Activated naive CD8-positive, alpha-beta T cell treated with anti-CD3 and anti-CD28 coated beads, Interleukin-2, amount 10 ng/mL, durations not matched to agents 7 days and 5 days (primary cell): ENCODE data around the gene GLRX. TPM values are rescaled to one million over a fixed set of nuclear protein-coding genes. Genes with fewer than 3 reads are reported as not detected.

ENCODE experiments used
- ATAC-seq: fragments of 150-1000 bp; cut with Tn5 transposase; one replicate; pipeline ENCODE4 v1.10.0; 2021; ENCODE audit warnings: low read depth, moderate library complexity
- POLR2A ChIA-PET: fragments of 350-600 bp; sonication (Branson Sonifier 250); formaldehyde crosslinking; loops from one replicate; lab custom pipeline; 2021; ENCODE audit warnings: antibody characterized with exemption; lab: Charles Lee
- DNase-seq: peaks from one replicate; pipeline ENCODE4 v3.0.0; 2021
- H3K27ac Mint-ChIP-seq: one replicate; pipeline ENCODE4 v1.8.0; 2022; ENCODE audit warnings: mild to moderate bottlenecking, mixed read lengths
- H3K27me3 Mint-ChIP-seq: one replicate; pipeline ENCODE4 v1.8.0; 2022; ENCODE audit warnings: mild to moderate bottlenecking, moderate library complexity, mixed read lengths
- H3K36me3 Mint-ChIP-seq: one replicate; pipeline ENCODE4 v1.8.0; 2021; ENCODE audit warnings: mild to moderate bottlenecking, mixed read lengths
- H3K4me1 Mint-ChIP-seq: one replicate; pipeline ENCODE4 v1.8.0; 2021; ENCODE audit warnings: mixed read lengths
- H3K4me3 Mint-ChIP-seq: one replicate; pipeline ENCODE4 v1.8.0; 2022; ENCODE audit warnings: mild to moderate bottlenecking, moderate library complexity, mixed read lengths
- H3K9me3 Mint-ChIP-seq: one replicate; pipeline ENCODE4 v1.8.0; 2021; ENCODE audit warnings: mixed read lengths
- total RNA-seq, 2 experiments: library from RNA; stranded (reverse); gene quantifications; one replicate each; pipeline ENCODE4 v1.2.3, GENCODE V29; 2021

The GLRX gene
- total RNA-seq, 2 experiments from 2014 or later: 70.6 to 72.9 TPM

GRCh38 chr5:95794070-95794516, 28.4 kb downstream of the GLRX start:
- ATAC-seq: no peak
- peaks cover 5% of the 10 kb centered on the region for H3K36me3 Mint-ChIP-seq
- no peak overlapping the region for H3K4me3 Mint-ChIP-seq
- POLR2A ChIA-PET: no interaction called here
- H3K4me1 Mint-ChIP-seq: peaks cover 6% of the 10 kb centered on the region
- H3K9me3 Mint-ChIP-seq: no peaks in the 10 kb centered on the region
- DNase-seq: no peak
- H3K27ac Mint-ChIP-seq: no peak overlapping the region
- H3K27me3 Mint-ChIP-seq: peaks cover 1% of the 10 kb centered on the region

- no peaks in the 10 kb centered on the region for H3K4me1 Mint-ChIP-seq
- H3K4me3 Mint-ChIP-seq: no peak overlapping the region
- no peaks in the 10 kb centered on the region for H3K36me3 Mint-ChIP-seq
- POLR2A ChIA-PET: no interaction called here
- no peaks in the 10 kb centered on the region for H3K9me3 Mint-ChIP-seq
- DNase-seq (no peak), ATAC-seq (no peak)
- H3K27ac Mint-ChIP-seq: no peak overlapping the region
- H3K27me3 Mint-ChIP-seq: peaks cover 1% of the 10 kb centered on the region
Measured at GRCh38 chr5:95791751-95792150, 30.8 kb downstream of the GLRX start.

DNA sequence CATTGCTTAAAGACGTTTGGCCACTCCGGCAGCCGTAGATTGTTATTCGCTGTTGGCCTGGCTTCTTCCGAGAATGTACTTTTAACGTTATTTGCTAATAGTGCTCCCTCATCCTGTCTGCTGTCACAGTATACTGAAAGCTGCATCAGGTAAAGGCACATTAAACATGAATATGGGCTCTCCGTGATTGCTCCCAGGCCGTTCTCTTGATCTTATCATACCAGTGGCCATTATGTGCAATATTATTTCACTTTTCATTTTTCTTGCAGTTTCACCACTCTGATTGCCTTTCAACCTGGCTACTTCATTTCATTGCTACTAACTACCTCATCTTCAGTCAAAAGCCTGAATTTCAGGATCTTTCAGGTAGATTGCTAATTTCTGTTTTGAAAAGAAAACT, 34.0 kb downstream of the GLRX start:
- H3K9me3 Mint-ChIP-seq: no peaks in the 10 kb centered on the region

DNA sequence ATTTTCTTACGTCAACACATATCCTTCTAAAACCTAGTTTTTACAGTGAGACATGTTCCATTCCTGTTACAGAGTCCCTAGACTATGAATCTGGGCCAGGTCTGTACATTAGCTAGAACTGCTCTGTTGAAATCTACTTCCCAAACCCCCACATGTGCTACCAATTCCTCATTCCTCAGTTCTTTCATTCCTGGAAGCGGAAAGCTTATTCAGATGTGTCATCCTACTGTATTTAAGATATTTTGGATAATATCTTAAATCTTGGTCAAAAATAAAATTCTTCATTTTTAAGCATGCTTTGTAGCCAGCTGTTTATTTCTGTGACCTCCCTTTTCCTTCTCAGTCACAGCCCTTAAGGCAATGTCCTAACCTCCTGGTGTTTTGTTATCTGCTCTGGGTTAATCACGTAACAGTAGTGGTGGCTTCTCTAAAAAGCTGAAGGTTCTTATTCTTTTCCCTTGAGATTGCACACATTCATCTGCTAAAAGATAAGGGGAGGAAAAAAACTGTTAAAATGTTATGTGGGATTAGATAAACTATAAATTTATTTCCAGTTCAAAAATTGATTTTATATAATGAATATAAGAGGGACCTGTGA, 35.6 kb downstream of the GLRX start:
- POLR2A ChIA-PET: no interaction called here
- ATAC-seq (no peak), DNase-seq (no peak)
- Mint-ChIP-seq H3K36me3 (no peaks in the 10 kb centered on the region), H3K9me3 (no peaks in the 10 kb centered on the region), H3K27me3 (peaks cover 1% of the 10 kb centered on the region), H3K27ac (no peak overlapping the region), H3K4me1 (peaks cover 7% of the 10 kb centered on the region), H3K4me3 (no peak overlapping the region)

More for the DNA sequence above, 34.0 kb downstream of the GLRX start:
- H3K4me1 Mint-ChIP-seq: peaks cover 7% of the 10 kb centered on the region
- POLR2A ChIA-PET: interaction anchor here (1.7 kb wide), 1 partner anchor 46 kb away, joined by 3 read pairs; no protein-coding TSS in a partner anchor
- no peak for ATAC-seq
- H3K36me3 Mint-ChIP-seq: no peaks in the 10 kb centered on the region
- no peak for DNase-seq
- no peak overlapping the region for H3K27ac Mint-ChIP-seq
- no peak overlapping the region for H3K4me3 Mint-ChIP-seq
- H3K27me3 Mint-ChIP-seq: peaks cover 1% of the 10 kb centered on the region

GRCh38 chr5:95784514-95785302, 37.8 kb downstream of the GLRX start:
- H3K4me3 Mint-ChIP-seq: no peak overlapping the region
- H3K27me3 Mint-ChIP-seq: no peaks in the 10 kb centered on the region
- DNase-seq (no peak), ATAC-seq (no peak)
- no peaks in the 10 kb centered on the region for H3K9me3 Mint-ChIP-seq
- POLR2A ChIA-PET: no interaction called here
- H3K27ac Mint-ChIP-seq: no peak overlapping the region
- peaks cover 16% of the 10 kb centered on the region for H3K4me1 Mint-ChIP-seq
- H3K36me3 Mint-ChIP-seq: no peaks in the 10 kb centered on the region

- no peak for ATAC-seq
- no peaks in the 10 kb centered on the region for H3K9me3 Mint-ChIP-seq
- H3K36me3 Mint-ChIP-seq: no peaks in the 10 kb centered on the region
- no peak overlapping the region for H3K27ac Mint-ChIP-seq
- H3K27me3 Mint-ChIP-seq: no peaks in the 10 kb centered on the region
- POLR2A ChIA-PET: no interaction called here
- no peak overlapping the region for H3K4me3 Mint-ChIP-seq
- no peak for DNase-seq
- H3K4me1 Mint-ChIP-seq: peaks cover 27% of the 10 kb centered on the region
Measured at GRCh38 chr5:95783661-95784060, 38.9 kb downstream of the GLRX start.

DNA sequence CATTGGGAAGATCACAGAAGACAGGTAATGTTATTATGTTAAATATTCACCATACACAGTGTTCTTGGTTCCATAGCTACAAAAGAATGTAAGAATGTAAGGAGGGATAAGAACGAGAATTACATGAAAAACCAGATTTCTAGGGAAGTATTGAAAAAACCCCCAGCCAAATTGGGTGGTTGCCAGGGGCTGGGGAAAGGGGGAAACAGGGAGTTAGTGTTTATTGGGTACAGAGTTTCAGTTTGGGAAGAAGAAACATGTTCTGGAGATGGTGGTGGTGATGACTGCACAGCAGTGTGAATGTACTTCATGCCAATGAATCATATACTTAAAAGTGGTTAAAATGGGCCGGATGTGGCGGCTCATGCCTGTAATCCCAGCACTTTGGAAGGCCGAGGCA, 40.3 kb downstream of the GLRX start:
- no peaks in the 10 kb centered on the region for H3K27me3 Mint-ChIP-seq
- no peak overlapping the region for H3K4me3 Mint-ChIP-seq
- no peaks in the 10 kb centered on the region for H3K36me3 Mint-ChIP-seq
- ATAC-seq (no peak), DNase-seq (no peak)
- H3K9me3 Mint-ChIP-seq: no peaks in the 10 kb centered on the region
- peaks cover 28% of the 10 kb centered on the region for H3K4me1 Mint-ChIP-seq
- POLR2A ChIA-PET: interaction anchor here (1.8 to 2.1 kb wide), 2 partner anchors 27 to 39 kb away, joined by 7 to 10 read pairs; partner anchors contain the start of gene GLRX
- no peak overlapping the region for H3K27ac Mint-ChIP-seq

DNA sequence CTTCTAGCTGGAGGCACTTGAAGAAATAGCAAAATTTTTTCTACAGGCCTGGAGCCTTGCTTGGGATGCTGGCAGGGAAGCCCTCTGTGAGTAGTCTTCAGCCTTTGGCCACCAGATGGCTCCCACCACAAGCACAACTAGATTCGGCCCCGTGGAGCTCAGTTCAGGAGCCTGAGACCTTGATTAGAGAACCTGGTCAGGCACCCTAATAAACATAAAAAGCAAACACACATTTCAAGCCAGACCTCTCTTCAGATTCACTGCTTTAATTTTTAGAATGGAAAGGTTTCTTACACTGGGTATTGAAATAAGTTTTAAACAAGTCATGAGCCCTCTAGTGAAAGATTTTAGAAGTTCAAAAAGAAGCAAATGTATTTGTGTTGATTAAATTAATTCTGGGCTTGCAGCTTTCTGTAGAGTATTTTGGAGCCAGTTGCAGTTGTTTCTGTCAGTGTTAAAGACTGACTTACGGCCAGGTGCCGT, 41.4 kb downstream of the GLRX start:
- POLR2A ChIA-PET: interaction anchor here (1.2 to 2.1 kb wide), 4 partner anchors 28 to 62 kb away, joined by 5 to 14 read pairs (median 8); partner anchors contain the start of gene GLRX
- H3K36me3 Mint-ChIP-seq: no peaks in the 10 kb centered on the region
- DNase-seq: peak; percentile 64
- ATAC-seq: peak; percentile 92
- H3K9me3 Mint-ChIP-seq: no peaks in the 10 kb centered on the region
- H3K4me1 Mint-ChIP-seq: peaks cover 26% of the 10 kb centered on the region
- peak overlapping the region; percentile 45 for H3K27ac Mint-ChIP-seq
- peak overlapping the region; percentile 48 for H3K4me3 Mint-ChIP-seq
- no peaks in the 10 kb centered on the region for H3K27me3 Mint-ChIP-seq

DNA sequence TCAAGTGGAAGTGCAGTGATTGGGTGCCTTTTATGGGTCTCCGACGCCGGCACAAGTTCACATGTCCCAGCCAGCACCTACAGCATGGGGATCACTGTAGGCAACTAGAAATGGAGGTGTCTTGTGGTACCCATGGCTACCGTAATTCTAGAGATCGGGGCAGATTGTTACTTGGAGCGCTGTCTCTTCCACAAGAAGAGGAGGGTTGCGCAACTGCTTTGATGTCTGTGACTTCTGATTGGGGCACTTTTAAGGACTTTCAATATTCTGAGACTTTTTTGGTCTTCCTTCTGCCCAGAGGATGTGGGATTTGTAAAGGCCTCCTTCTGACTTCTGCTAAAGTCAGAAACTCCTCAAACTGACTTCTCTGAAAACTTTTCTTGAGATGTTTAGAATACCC, 41.9 kb downstream of the GLRX start:
- Mint-ChIP-seq H3K9me3 (no peaks in the 10 kb centered on the region), H3K4me1 (peaks cover 22% of the 10 kb centered on the region), H3K4me3 (no peak overlapping the region), H3K27ac (no peak overlapping the region), H3K36me3 (no peaks in the 10 kb centered on the region), H3K27me3 (no peaks in the 10 kb centered on the region)
- ATAC-seq (no peak), DNase-seq (no peak)
- POLR2A ChIA-PET: interaction anchor here (1.2 to 2.1 kb wide), 4 partner anchors 29 to 62 kb away, joined by 5 to 14 read pairs (median 8); partner anchors contain the start of gene GLRX

- DNase-seq (no peak), ATAC-seq (no peak)
- POLR2A ChIA-PET: interaction anchor here (0.9 to 1.5 kb wide), 4 partner anchors 11 to 67 kb away, joined by 3 to 10 read pairs (median 4); partner anchors contain the start of gene RHOBTB3
- H3K27ac Mint-ChIP-seq: peak overlapping the region; percentile 59
- H3K4me1 Mint-ChIP-seq: peaks cover 21% of the 10 kb centered on the region
- H3K27me3 Mint-ChIP-seq: no peaks in the 10 kb centered on the region
- no peaks in the 10 kb centered on the region for H3K9me3 Mint-ChIP-seq
- H3K36me3 Mint-ChIP-seq: no peaks in the 10 kb centered on the region
- H3K4me3 Mint-ChIP-seq: peak overlapping the region; percentile 29
Measured at GRCh38 chr5:95779611-95780010, 42.9 kb downstream of the GLRX start.

DNA sequence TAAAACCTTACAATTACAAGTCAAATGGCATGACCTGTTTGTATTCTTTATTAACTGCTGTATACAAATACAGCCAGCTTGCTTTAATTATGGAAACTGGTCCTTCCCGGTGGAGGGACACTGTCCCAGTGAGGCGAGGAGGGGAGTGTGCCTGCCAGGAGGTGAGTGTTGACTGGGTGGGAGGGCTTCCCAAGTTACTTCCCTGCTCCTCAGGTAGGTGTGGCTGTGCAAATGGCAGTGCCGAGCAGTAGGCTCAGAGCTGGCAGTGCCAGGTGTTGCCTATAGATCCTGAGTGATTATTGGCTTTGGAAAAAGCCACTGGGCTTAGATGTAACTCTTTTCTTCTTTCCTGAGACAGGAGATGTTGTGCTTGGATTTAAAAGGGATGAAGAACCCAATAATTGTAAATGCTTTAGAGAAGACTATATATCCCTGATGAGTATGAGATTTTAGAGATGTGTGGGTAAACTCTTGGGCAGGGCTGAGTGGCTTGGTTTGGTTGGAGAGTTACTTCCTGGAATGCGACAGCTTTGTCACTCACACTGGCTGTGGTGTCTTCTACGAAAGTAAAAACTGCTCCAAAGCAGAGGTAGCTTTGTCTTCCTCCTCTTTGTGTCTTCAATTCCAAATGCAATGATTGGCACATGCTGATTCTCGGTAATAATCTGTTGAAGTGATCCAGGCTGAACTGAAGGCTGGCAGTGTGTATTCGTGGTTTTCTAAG, 43.7 kb downstream of the GLRX start:
- H3K36me3 Mint-ChIP-seq: no peaks in the 10 kb centered on the region
- ATAC-seq (peak; percentile 48), DNase-seq (no peak)
- no peaks in the 10 kb centered on the region for H3K9me3 Mint-ChIP-seq
- peak overlapping the region; percentile 29 for H3K4me3 Mint-ChIP-seq
- POLR2A ChIA-PET: interaction anchor here (0.9 to 1.5 kb wide), 4 partner anchors 11 to 68 kb away, joined by 3 to 10 read pairs (median 4); partner anchors contain the start of gene RHOBTB3
- peak overlapping the region; percentile 59 for H3K27ac Mint-ChIP-seq
- peaks cover 21% of the 10 kb centered on the region for H3K4me1 Mint-ChIP-seq
- H3K27me3 Mint-ChIP-seq: no peaks in the 10 kb centered on the region

GRCh38 chr5:95777441-95777840, 45.1 kb downstream of the GLRX start:
- H3K36me3 Mint-ChIP-seq: no peaks in the 10 kb centered on the region
- no peak overlapping the region for H3K27ac Mint-ChIP-seq
- H3K27me3 Mint-ChIP-seq: peaks cover 4% of the 10 kb centered on the region
- no peak overlapping the region for H3K4me3 Mint-ChIP-seq
- peaks cover 26% of the 10 kb centered on the region for H3K4me1 Mint-ChIP-seq
- DNase-seq: no peak
- POLR2A ChIA-PET: no interaction called here
- no peak for ATAC-seq
- no peaks in the 10 kb centered on the region for H3K9me3 Mint-ChIP-seq
